Skeletal muscle satellite cell (primary cell): ENCODE results near the gene ZNF469.

Experiments
- H3K27me3 ChIP-seq: 2 replicates; pipeline ENCODE4 v1.7.0; 2013; ENCODE audit warnings: low read length; ENCODE audit not compliant: control insufficient read depth, insufficient read depth
- H3K36me3 ChIP-seq: 2 replicates; pipeline ENCODE4 v1.7.0; 2013; ENCODE audit warnings: mild to moderate bottlenecking, control low read depth, low read length; ENCODE audit not compliant: insufficient read depth
- H3K4me1 ChIP-seq: 2 replicates; pipeline ENCODE4 v1.7.0; 2013; ENCODE audit warnings: low read length; ENCODE audit not compliant: control insufficient read depth, insufficient read depth
- H3K4me2 ChIP-seq: 2 replicates; pipeline ENCODE4 v1.7.0; 2013; ENCODE audit warnings: mild to moderate bottlenecking, low read length
- H3K4me3 ChIP-seq: 2 replicates; pipeline ENCODE4 v1.7.0; 2013; ENCODE audit warnings: low read length
- H3K9ac ChIP-seq: 2 replicates; pipeline ENCODE4 v1.7.0; 2013; ENCODE audit warnings: mild to moderate bottlenecking, low read depth, low read length, moderate library complexity
- H3K9me3 ChIP-seq: replicated peaks from 2 replicates; pipeline ENCODE4 v1.7.0; 2013; ENCODE audit warnings: mild to moderate bottlenecking, control low read depth, low read length

ZNF469 gene

DNA sequence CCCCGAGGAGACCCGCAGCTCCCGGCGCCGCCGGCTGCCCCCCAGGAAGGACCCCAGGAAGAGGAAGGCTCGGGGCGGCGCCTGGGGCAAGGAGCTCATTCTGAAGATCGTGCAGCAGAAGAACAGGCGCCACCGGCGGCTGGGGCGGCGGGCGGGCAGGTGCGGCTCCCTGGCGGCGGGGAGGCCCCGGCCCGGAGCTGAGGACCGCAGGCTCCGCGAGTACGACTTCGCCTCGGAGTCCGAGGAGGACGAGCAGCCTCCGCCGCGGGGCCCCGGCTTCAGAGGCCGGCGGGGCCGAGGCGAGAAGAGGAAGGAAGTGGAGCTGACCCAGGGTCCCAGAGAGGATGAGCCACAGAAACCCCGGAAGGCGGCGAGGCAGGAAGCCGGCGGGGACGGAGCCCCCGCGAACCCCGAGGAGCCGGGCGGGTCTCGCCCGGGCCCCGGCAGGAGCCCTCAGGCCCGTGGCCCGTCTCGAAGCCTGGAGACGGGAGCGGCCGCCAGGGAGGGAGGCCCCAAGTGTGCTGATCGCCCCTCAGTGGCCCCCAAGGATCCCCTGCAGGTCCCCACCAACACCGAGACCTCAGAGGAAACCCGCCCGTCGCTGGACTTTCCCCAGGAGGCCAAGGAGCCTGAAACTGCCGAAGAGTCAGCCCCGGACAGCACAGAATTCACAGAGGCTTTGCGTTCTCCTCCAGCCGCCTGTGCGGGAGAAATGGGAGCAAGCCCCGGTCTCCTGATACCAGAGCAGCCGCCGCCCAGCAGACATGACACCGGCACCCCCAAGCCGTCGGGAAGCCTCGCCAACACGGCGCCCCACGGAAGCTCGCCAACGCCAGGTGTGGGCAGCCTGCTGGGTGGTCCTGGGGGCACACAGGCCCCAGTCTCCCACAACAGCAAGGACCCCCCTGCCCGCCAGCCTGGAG lies 48.0 kb downstream of the ZNF469 start:
- H3K4me1 ChIP-seq, result peaks cover 7% of the 10 kb centered on the region
- no peaks in the 10 kb centered on the region for H3K9me3 ChIP-seq
- H3K36me3 ChIP-seq, result peaks cover 3% of the 10 kb centered on the region
- H3K4me2 ChIP-seq, result peak overlapping the region; percentile 65
- no peaks in the 10 kb centered on the region for H3K27me3 ChIP-seq
- H3K9ac ChIP-seq, result peak overlapping the region; percentile 52
- peak overlapping the region; percentile 34 for H3K4me3 ChIP-seq

GRCh38 chr16:88431651-88432050 lies 48.9 kb downstream of the ZNF469 start:
- Histone ChIP-seq H3K36me3 (peaks cover 3% of the 10 kb centered on the region), H3K9me3 (no peaks in the 10 kb centered on the region), H3K27me3 (no peaks in the 10 kb centered on the region), H3K4me1 (peaks cover 7% of the 10 kb centered on the region), H3K9ac (no peak overlapping the region), H3K4me2 (no peak overlapping the region), H3K4me3 (no peak overlapping the region)

DNA sequence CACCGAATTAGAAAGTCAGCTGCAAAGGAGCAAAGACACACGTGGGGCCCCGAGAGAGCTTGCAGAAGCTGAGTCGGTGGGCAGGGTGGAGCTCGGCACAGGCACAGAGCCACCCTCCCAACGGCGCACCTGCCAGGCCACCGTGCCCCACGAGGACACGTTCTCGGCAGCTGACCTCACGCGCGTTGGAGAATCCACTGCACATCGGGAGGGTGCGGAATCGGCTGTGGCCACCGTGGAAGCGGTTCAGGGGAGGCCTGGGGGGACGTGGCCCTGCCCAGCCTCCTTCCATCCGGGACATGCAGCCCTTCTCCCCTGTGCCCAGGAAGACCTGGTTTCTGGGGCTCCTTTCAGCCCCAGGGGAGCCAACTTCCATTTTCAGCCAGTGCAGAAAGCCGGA lies 49.4 kb downstream of the ZNF469 start:
- H3K4me3 ChIP-seq, result no peak overlapping the region
- no peak overlapping the region for H3K9ac ChIP-seq
- no peak overlapping the region for H3K4me2 ChIP-seq
- peaks cover 7% of the 10 kb centered on the region for H3K4me1 ChIP-seq
- H3K36me3 ChIP-seq, result peaks cover 3% of the 10 kb centered on the region
- H3K27me3 ChIP-seq, result no peaks in the 10 kb centered on the region
- no peaks in the 10 kb centered on the region for H3K9me3 ChIP-seq
